Subcutaneous abdominal adipose tissue (tissue), 5 donors: ENCODE measurements around the gene CXCR6.
"Not testable (repeated sequence)": the region's sequence is repeated elsewhere in the genome, so short reads cannot be mapped to it uniquely, and the experiment has no call there.

ENCODE experiments used
- H3K27ac ChIP-seq: one replicate; pipeline ENCODE4 v1.7.0; 2013; ENCODE audit warnings: low read depth, mild to moderate bottlenecking, inconsistent platforms, low read length, moderate library complexity
- H3K27me3 ChIP-seq, 5 donors: one replicate each; pipeline ENCODE4 v1.7.0; 2013; ENCODE audit warnings: low read length in 5 of 5, inconsistent platforms in 1 of 5; ENCODE audit not compliant: control insufficient read depth in 5 of 5, insufficient read depth in 4 of 5
- H3K36me3 ChIP-seq, 5 donors: one replicate each; pipeline ENCODE4 v1.7.0; 2013; ENCODE audit warnings: low read length in 5 of 5; ENCODE audit not compliant: control insufficient read depth in 5 of 5, insufficient read depth in 5 of 5
- H3K4me1 ChIP-seq, 5 donors: one replicate each; pipeline ENCODE4 v1.7.0; 2013; ENCODE audit warnings: low read length in 5 of 5, mild to moderate bottlenecking in 3 of 5, moderate library complexity in 1 of 5; ENCODE audit not compliant: control insufficient read depth in 5 of 5, insufficient read depth in 5 of 5
- H3K4me3 ChIP-seq, 5 donors: one replicate each; pipeline ENCODE4 v1.7.0; 2013; ENCODE audit warnings: low read length in 5 of 5, low read depth in 1 of 5
- H3K9ac ChIP-seq, 5 donors: one replicate each; pipeline ENCODE4 v1.7.0; 2013; ENCODE audit warnings: low read length in 5 of 5, mild to moderate bottlenecking in 4 of 5, moderate library complexity in 3 of 5
- H3K9me3 ChIP-seq, 5 donors: one replicate each; pipeline ENCODE4 v1.7.0; 2013; ENCODE audit warnings: low read length in 5 of 5; ENCODE audit not compliant: control insufficient read depth in 5 of 5
- donor health status: healthy.
- donor health status: healthy.
- donor health status: healthy.
- donor health status: healthy.
- donor health status: healthy.

The CXCR6 gene

GRCh38 chr3:45993421-45994027 is 50.3 kb downstream of the CXCR6 start:
- Histone ChIP-seq H3K27me3 (no peaks in the 10 kb centered on the region), H3K4me1 (peaks cover 8 to 47% (median 35%) of the 10 kb centered on the region in 5 donors), H3K9me3 (no peaks in the 10 kb centered on the region), H3K27ac (peak overlapping the region; percentile 12), H3K9ac (no peak overlapping the region), H3K36me3 (no peaks in the 10 kb centered on the region), H3K4me3 (no peak overlapping the region)

- Histone ChIP-seq H3K9me3 (no peaks in the 10 kb centered on the region), H3K27ac (peak overlapping the region; percentile 85), H3K27me3 (no peaks in the 10 kb centered on the region), H3K36me3 (no peaks in the 10 kb centered on the region), H3K4me3 (peak overlapping the region; percentile 85 to 92 (median 89)), H3K9ac (peak overlapping the region; percentile 73 to 98 (median 94)), H3K4me1 (peaks cover 8 to 40% (median 33%) of the 10 kb centered on the region in 5 donors)
Observed at GRCh38 chr3:45994419-45995235, 51.4 kb downstream of the CXCR6 start.

DNA sequence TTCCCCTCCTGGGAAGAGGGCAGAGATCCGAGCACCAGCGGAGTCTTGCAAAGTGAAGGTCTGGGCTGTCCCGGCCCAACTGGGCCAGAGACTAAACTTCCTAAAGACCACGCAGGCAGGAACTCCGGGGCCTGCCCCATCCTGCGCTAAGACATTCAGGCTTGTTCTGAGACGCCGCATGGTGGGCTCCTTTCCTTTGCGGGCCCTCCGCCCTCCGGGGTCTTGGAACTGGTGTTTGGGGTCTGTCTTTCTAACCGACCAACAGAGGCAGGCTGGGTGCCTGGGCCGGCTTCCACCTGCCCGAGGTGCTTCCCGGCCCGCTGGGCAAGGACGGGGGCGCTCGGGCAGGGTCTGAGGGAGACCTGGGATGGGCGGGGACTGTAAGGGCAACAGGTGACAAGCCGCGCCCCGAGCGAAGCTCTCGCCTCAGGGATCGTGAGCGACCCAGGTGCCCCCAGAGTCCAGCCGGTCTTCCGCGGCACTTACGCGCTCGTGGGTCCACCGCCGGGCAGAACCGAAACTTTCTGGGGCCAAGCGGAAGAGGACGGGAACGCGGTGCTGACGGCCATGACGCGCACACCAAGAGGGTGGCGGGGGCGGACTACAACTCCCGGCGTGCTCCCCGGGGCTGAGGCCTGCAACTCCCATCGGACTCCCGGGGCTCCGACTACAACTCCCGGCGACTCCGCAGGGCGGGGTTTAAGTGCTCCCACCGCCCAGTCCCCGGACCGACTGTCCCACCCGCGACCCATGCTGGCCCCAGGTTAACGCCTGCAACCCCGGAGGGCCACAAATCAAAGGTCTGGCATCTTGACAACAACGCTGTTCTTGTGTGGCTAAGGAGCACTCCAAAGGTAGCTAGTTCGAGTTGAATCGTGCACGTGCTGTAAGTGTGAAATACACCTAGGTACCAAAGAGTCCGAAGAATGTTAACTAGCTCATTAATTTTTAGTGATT is 52.2 kb downstream of the CXCR6 start, which contains the start of gene FYCO1:
Gene FYCO1 (minus strand): TSS at position 589 of the 957 bp plus-strand sequence. CDS start 10,914 bp downstream, outside the sequence.
- Histone ChIP-seq H3K9ac (peak within 1 kb of the TSS; percentile 73 to 98 (median 94)), H3K9me3 (no peaks in the 10 kb centered on the region), H3K4me1 (peaks cover 8 to 40% (median 33%) of the 10 kb centered on the region in 5 donors), H3K4me3 (peak within 1 kb of the TSS; percentile 85 to 92 (median 89)), H3K36me3 (no peaks in the 10 kb centered on the region), H3K27me3 (no peaks in the 10 kb centered on the region), H3K27ac (peak within 1 kb of the TSS; percentile 85)

DNA sequence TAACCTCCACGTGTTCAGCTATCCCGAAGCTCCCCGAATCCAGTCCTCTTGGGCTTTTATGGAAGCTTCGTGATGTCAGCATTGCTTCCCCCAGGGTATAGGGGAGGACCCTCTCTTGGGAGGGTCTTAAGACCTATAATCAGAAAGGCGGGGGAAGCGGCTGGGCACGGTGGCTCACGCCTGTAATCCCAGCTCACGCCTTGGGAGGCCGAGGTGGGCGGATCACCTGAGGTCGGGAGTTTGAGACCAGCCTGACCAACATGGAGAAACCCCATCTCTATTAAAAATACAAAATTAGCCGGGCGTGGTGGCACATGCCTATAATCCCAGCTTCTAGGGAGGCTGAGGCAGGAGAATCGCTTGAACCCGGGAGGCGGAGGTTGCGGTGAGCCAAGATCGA is 54.2 kb downstream of the CXCR6 start:
- not testable (repeated sequence) for H3K4me3 ChIP-seq, H3K27me3 ChIP-seq, H3K36me3 ChIP-seq, H3K27ac ChIP-seq, H3K9me3 ChIP-seq, H3K9ac ChIP-seq
- H3K4me1 ChIP-seq = peaks cover 5 to 29% (median 25%) of the 10 kb centered on the region in 5 donors

GRCh38 chr3:45997942-45998341 is 54.7 kb downstream of the CXCR6 start:
- Histone ChIP-seq H3K4me1 (peaks cover 5 to 25% (median 21%) of the 10 kb centered on the region in 5 donors), H3K36me3 (no peaks in the 10 kb centered on the region), H3K9ac (no peak overlapping the region), H3K9me3 (no peaks in the 10 kb centered on the region), H3K27ac (no peak overlapping the region), H3K4me3 (no peak overlapping the region), H3K27me3 (no peaks in the 10 kb centered on the region)
